Measurements from ENCODE around the gene SKI.

DNA sequence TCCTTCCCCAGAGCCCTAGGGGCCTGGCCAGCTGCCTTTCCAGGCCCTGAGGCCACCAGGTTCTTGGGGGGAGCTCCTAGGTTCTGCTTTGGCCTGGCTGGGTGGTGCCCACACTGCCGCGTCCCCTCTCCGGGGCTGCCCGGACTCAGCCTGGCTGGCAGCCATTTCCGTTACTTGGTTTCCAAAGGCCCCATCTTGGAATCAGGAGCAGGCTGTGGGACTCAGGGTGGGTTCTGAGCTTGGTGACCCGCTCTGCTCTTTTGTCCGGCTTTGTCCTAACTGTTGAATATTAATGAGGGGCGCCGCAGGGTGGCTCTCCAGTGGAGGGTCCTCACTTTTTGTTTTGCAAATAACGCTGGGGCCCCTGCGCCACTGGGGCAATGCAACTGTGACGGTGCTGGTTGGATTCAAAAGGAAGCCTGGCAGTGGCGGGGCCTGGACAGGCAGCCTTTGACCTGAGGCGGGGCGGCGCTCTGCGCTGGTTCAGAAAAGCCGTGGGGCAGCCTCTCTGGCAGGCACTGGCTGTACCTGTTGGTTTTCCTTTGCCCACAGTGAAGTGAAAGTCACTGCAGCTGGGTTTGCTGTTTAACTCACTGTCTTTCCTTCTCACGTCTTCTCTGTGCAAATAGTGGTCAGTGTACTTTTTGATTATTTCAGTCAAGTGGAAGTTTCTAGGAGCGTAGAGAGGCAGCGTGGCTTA, 20.2 kb downstream of the SKI start:
- TF ChIP-seq RELA (IDR thresholded peaks at IDR 0.05; ENCODE audit: borderline replicate concordance, partially characterized antibody) (no peak), ATF3 (IDR thresholded peaks at IDR 0.05; ENCODE audit: borderline replicate concordance, extremely low read depth, low read depth, low read length) (no peak), POLR2A (IDR thresholded peaks at IDR 0.05; ENCODE audit: low read depth, low read length) (no peak), SP1 (IDR thresholded peaks at IDR 0.05; ENCODE audit: low read depth, low read length) (no peak), USF2 (IDR thresholded peaks at IDR 0.05; ENCODE audit: borderline replicate concordance, low read depth, low read length) (no peak), RCOR1 (conservative IDR thresholded peaks at IDR 0.05; ENCODE audit: low read depth, low read length) (no peak), POLR2AphosphoS5 (IDR thresholded peaks at IDR 0.05; ENCODE audit: low read length) (no peak), EP300 (IDR thresholded peaks at IDR 0.05; ENCODE audit: borderline replicate concordance in 1 of 2, control insufficient read depth in 1 of 2, low read depth in 2 of 2, low read length in 2 of 2) (no peak)
- TF ChIP-seq, protein P1, sequence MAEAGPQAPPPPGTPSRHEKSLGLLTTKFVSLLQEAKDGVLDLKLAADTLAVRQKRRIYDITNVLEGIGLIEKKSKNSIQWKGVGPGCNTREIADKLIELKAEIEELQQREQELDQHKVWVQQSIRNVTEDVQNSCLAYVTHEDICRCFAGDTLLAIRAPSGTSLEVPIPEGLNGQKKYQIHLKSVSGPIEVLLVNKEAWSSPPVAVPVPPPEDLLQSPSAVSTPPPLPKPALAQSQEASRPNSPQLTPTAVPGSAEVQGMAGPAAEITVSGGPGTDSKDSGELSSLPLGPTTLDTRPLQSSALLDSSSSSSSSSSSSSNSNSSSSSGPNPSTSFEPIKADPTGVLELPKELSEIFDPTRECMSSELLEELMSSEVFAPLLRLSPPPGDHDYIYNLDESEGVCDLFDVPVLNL (IDR thresholded peaks at IDR 0.05; ENCODE audit: low read depth, low read length), result no peak
- TF ChIP-seq, protein P2, sequence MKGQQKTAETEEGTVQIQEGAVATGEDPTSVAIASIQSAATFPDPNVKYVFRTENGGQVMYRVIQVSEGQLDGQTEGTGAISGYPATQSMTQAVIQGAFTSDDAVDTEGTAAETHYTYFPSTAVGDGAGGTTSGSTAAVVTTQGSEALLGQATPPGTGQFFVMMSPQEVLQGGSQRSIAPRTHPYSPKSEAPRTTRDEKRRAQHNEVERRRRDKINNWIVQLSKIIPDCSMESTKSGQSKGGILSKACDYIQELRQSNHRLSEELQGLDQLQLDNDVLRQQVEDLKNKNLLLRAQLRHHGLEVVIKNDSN (IDR thresholded peaks at IDR 0.05; ENCODE audit: borderline replicate concordance, extremely low read length, insufficient read depth, low read depth, low read length), result no peak
